DMS114 treated with DMSO at 0.1 percent for 48 hours (cell line): ENCODE measurements around the gene DDIT4.
A peak's percentile ranks its signal among the peaks of the same experiment; 100 is the strongest.
"Not testable (repeated sequence)": the region's sequence is repeated elsewhere in the genome, so short reads cannot be mapped to it uniquely, and the experiment has no call there.

Experiments used
- DNase-seq: peaks from one replicate; lab custom pipeline; 2025; ENCODE audit not compliant: unreplicated experiment; lab: John Stamatoyannopoulos, UW

DDIT4 gene

DNA sequence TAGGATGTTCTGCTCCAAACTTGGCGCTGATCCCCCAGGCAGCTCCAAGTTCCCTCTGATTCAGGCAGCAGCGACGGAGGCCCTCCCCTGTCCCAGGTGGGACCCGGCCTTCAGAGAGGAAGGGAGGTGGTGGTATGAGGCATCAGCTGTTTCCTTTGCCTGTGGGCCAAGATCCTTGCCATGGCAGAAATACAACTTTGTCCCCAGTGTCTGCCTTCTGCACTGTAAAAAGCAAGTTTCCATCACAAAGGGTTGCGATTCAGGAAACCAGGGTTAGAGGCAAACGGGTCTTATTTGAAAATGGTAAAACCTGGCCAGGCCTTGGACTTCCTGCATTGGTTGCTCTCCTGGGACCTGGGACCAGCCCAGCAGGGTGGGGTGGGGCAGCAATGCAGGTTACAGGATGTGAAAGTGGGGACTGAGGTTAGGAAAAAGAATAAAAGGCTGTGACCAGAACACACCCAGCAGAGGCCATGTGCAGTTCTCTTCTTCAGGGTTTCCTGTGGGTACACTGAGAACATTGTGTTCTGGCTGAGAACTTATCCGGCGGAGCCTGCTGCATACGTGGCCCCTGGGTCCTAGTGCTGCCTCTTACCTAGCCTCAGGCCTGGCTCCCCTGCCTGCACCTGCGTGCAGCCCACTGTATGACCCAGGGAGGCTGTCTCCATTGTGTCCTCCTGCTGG is 25.1 kb upstream of the DDIT4 start:
- no peak for DNase-seq

DNA sequence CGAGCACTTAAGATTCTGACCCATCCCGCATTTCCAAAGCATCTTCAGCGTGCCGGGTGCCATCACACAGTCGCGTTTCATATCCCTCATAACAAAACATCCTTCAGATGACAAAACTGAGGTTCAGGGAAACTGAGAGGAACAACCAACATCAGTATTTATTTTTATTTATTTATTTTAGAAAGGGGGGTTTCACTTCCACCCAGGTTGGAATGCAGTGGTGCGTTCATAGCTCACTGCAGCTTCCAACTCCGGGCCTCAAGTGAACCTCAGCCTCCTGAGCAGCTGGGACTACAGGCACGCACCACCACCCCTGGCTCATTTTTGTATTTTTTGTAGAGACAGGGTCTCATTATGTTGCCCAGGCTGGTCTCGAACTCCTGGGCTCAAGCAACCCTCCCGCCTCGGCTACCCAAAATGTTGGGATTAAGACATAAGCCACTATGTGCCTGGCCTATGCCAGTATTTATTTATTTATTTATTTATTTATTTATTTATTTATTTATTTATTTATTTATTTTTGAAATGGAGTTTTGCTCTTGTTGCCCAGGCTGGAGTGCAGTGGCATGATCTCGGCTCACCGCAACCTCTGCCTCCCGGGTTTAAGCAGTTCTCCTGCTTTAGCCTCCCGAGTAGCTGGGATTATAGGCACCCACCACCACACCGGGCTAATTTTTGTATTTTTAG is 24.4 kb upstream of the DDIT4 start:
- not testable (repeated sequence) for DNase-seq

DNA sequence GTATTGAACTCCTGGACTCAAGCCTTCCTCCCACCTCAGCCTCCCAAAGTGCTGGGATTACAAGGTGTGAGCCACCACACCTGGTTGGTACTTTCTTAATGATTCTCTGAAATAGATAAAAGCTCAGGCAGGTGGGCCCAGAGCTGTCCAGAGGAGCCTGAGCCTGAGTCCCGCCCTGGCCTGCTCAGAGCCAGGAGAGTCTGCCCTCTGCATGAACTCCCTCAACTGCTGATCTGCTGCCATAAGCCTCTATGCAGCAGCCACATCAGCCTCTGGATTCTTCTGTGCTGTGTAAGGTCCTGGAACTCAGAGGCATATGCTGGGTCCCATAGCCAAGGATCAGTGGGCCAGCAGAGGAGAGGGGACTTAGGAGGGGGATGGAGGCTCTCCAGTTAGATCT is 23.1 kb upstream of the DDIT4 start:
- DNase-seq: no peak

DNA sequence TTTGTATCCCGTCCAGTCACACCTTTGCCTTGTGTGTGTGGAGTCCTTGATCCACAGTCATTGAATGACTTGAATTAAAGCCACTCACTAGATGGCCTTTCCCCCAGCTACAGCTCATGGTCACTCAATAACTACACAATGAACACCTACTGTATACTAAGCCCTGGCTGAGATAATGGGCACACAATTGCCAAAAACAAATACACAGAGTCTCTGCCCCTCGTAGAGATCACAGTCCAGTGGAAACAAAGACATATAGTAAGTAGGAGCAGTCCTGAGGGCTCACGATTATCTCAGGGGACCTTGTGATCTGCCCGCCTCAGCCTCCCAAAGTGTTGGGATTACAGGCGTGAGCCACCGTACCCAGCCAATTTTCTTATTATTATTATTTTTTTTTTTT is 22.1 kb upstream of the DDIT4 start:
- DNase-seq: no peak

DNA sequence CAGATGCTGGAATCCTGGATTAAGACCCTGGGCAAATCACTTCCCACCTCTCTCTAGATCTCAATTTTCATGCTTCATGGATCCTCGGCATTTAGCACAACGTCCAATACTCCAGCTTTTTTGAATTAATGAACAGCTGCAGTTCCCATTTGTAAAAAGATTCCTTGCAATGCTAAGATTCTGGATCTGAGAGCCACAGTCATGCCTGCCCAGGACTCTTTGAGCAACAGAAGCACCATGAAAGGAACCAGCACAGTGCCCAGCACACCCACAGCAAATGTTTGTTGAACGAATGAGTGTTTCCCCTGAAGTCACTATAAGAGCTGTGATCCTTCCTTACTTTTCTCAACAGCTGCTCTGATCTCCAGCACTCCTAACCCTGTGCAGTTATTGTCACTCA is 20.8 kb upstream of the DDIT4 start:
- no peak for DNase-seq

DNA sequence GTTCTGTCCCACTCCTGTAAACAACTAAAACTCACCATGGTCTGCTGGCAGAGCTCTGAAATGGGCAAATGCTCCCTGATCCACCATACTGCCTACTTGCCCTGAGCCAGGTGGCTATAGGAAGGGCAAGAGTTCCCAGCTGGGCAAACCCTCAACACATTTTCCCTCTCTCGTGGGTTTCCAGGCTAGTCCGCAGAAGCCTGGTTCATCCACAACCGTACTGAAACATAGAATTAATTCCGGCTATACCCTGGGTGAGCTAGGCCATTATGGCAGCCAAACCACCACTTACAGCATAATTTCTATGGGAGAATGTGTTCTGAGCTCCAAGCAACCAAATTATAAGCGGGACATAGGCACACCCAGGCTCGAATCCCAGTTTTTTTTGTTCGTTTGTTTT is 20.1 kb upstream of the DDIT4 start:
- no peak for DNase-seq

DNA sequence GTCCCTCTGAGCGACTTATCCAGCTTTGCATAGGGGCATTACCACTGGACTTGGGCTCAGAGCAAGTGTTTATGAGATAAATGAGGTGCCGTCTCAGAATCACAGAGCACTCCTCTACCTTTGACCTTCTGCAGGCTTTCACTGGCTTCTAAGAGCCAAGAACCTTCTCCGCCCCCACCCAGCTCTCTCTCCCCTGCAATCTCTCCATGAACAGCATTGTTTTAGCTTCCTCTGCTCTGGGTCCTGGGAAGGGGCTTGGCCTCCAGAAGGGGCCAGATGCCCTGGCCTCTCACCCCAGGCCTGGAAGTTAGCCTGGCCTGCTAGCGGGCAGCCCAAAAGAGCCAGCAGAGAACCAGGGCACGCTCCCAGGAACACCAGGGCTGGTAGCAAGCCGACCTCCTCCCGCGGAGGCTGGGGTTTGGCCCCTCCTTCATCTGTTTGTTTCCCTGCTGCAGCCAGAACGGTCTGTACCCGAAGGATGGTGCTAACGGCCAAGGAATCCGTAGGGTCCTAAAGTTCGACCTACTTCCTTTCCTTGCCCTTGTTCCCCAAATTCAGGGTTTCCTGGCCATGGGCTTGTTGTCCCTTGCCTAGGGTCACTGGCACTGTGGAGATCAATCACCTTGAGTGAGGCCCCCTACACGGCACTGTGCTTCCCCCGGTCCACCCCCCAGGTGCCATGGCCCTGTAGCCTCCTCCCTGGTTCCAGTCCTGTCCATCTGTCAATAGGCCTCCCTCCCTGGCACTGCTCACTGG is 18.7 kb upstream of the DDIT4 start:
- peak; percentile 41 for DNase-seq

DNA sequence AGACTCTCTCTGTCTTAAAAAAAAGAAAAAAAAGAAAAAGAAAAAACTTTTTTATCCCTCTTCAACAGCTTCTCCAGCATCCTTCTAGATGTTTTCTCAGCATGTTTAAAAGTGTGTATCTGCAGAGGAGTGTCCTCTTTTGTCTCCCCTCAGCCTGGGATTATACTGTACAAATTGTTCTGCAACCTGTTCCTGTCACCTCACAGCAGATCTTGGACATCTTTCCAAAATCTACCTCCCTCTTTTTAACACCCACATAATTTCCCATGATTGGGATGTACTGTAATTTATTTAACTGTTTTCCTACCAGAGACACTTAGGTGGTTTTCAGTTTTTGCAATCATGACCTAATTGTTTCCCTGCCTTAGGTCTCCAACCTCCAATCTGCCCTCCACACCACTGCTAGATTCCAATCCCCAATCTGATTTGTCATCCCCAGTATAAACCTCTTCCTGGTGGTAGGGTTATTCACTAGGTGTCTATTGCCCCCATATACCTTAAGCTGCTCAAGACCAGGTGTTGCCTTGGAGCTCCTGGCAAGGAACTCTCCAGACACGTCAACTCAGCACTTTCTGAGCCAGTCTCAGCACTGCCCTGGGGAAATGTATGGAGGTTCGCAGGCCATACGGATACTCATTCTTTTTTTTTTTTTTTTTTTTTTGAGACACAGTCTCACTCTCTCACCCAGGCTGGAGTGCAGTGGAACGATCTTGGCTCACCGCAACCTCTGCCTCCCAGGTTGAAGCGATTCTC is 17.6 kb upstream of the DDIT4 start:
- DNase-seq: no peak

DNA sequence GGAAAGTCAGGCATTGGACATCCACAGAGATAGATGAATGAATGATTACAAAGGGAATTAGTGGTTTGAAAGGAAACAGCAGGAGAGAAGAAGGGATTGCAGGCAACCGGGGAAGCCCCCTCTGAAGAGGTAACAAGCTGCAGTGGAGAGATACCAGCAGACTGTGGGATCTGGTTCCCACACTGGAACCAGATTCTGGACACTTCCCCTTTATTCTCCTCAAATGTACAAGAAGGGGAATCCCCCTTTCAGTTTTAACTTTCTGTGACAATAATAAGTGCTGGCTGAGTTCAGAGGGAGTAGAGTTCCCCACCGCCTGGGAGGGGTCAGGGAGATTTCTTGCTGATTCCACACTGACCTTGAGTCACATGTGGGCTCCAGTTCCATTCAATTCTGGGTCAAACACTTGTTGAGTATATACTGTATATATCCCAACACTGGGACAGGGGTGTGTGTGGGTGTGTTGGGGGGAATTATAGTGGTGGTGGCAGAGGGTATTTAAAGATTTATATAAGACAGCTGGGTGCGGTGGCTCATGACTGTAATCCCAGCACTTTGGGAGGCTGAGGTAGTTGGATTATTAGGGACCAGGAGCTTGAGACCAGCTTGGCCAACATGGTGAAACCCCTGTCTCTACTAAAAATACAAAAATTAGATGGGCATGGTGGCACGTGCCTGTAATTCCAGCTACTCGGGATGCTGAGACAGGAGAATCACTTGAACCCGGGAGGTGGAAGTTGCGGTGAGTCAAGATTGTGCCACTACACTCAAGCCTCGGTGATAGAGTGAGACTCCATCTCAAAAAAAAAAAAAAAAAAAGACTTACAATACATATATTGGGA is 16.5 kb upstream of the DDIT4 start:
- no peak for DNase-seq

DNA sequence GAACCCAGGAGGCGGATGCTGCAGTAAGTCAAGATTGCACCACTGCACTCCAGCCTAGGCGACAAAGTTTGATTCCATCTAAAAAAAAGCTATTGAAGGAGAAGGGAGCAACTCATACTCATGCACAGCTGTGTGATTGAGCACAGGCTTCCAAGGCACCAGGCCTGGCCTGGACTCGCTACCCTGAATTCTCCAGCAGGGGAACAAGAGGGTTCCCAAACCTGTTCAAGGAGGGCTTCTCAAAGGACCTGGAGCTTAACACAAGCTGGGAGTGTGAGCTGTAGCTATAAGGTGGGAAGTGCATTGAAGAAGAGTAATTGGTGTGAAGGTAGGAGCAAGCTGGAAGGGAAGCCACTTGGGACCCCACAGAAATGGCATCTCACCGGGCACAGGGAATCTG is 15.1 kb upstream of the DDIT4 start:
- no peak for DNase-seq

DNA sequence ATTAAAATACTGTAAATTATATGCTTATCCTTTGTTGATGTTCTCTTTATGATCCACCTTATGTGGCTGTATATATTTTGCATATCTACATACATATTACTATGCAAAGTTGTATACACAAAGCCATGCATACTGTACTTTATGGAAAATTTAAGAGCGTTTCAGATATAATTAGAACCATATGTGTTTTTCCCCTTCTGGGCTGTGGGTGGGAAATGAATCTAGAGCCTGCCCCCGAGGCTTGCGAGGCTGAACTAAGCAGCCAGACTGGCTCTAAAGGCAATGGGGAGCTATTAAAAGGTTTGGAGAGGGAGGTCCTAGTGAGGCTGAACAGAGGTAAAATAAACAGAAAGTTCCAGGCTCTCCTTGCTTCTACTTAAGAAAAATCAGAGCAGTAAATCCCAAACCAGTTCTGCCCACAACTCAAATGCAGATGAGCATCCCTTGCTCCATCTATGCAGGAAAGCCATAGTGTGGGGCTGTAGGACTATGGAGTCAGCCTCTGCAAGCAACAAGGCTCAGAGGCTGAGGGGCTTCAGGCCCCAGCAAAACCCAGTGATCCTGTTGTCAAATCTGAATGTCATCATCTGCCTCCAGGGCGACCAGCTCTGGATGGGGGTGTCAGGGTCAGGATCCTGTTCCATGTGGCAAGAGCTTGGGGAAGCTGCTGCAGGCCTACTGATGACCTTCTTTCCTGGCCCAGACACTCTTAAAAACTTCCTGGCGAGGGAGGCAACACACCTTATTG is 14.1 kb upstream of the DDIT4 start:
- no peak for DNase-seq

DNA sequence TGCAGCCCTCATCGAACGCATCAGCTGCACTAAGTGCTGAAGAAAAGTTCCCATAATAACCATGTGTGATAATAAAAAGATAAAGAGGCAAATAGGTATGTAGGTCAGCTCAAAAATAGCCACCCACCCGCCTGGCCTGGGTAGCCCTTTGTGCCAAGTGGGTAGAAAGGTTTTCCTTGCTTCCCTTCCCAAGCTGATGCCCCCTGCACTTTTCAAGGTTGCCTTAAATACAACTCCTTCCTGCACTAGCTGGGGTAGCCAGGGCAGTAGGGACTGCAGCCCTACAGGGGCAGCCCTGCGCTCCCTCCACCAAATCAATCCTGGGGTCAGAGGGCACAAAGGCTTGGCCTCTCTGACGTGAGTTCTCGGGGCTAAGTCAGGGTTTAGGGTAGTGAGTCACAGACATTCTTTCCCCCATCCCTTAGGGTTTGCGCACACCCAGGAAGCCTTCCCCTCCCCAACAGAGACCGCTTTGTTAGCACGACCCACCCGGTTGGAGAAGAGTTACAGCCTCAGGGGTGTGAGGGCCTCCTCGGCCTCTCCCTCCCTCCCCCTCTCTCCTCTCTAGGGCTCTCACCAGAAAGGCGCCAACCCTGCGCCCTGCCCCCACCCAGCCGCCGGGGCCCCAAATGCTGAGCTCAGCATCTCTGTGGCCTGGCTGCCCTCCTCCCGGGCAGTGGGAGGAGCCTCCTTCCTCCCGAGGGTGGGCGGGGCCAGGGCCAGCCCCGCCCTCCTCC is 13.3 kb upstream of the DDIT4 start:
- DNase-seq: peak; percentile 54

DNA sequence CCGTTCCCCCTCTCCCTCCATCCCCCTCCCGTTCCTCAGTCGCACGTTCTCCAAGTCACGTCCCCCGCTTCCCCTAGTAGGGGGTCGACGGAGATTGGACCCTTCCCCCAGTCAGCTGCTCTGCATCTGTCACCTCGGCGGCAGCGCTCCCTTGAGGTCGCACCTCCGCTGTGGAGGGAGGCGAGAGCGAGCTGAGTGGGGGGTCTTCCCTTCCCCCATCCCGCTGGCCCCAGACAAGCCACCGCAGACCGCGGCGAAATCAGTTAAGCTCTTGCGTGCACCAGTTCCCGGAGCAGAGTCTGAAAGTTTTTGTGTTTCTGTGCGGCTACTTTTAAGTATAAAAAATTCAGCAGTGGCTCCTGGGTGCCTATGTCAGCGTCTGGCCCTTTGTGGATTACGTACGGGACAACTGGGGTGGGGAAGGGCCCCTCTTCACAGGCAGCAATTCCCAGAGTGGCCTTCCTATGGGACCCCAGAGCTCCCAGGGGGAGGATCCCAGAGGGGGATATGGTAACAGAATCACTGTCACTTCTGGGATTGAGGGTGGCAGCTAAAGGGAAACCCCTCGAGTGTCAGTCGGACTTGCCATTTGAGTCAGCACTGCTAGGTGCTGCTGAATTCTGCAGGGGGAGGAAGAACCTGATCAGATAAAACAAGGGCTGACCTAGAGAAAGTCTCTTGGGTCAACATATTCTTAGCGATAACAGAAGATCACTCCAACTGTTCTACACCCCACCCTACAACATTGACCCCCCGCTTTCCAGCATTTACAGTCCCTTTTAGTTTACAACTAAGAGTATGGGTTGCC is 12.5 kb upstream of the DDIT4 start:
- no peak for DNase-seq

DNA sequence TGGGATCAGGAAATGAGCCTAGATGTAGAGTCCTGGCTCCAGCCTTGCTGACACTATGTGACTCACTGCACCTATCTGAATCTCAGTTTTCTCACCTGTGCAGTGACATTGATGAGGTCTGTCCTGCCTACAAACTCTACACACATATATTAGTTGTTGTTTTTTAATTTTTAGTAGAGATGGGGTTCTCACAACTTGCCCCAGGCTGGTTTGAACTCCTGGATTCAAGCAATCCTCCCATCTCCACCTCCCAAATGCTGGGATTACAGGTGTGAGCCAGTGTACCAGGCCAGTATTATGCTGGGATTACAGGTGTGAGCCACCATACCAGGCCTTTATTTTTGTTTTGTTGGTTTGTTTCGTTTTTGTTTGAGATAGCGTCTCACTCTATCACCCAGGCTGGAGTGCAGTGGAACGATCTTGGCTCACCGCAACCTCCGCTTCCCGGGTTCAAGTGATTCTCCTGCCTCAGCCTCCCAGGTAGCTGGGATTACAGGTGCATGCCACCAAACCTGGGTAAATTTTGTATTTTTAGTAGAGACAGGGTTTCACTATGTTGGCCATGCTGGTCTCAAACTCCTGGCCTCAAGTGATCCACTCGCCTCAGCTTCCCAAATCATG is 11.8 kb upstream of the DDIT4 start:
- DNase-seq: no peak

DNA sequence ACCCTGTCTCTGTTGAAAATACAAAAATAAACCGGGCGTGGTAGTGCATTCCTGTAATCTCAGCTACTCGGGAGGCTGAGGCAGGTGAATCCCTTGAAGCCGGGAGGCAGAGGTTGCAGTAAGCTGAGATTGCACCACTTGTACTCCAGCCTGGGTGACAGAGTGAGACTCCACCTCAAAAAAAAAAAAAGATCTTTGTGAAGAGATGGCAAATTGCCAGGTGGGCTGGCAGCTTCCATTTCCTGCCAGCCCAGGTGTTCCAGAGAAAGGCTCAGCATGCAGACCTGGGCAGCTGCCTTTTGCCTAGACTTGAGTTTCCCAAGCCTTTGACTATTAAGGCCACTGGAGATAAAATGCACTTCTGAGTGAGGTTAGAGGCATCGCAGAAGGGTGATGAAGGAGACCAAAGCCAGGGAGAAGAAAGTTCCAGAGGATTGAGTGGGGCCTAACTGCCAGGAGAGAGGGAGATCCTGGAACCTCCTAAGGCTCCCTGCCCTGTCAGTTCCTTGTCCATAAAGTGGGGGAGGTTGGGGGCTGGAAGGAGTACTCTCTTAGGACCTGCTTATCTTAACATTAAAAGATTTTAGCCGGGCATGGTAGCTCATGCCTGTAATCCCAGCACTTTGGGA is 10.0 kb upstream of the DDIT4 start:
- no peak for DNase-seq

DNA sequence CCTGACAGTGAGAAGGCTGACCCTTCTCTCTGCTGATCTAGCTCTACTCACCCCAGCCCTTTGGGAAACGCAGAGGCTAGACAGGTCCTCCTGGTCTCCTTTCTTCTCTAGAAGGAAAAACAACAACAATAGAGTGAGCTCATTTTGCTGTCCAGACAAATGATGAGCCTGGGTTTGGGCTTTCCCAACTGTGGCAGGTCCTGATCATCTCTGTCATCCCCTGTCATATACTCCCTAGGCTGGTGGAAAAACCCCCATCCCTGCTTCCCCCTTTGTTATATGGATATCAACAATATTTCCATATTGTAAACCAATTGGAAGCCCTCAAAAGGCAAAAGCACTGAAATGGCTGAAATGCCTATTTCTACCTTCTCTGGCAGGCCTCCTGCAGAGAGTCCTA is 9.2 kb upstream of the DDIT4 start:
- no peak for DNase-seq

DNA sequence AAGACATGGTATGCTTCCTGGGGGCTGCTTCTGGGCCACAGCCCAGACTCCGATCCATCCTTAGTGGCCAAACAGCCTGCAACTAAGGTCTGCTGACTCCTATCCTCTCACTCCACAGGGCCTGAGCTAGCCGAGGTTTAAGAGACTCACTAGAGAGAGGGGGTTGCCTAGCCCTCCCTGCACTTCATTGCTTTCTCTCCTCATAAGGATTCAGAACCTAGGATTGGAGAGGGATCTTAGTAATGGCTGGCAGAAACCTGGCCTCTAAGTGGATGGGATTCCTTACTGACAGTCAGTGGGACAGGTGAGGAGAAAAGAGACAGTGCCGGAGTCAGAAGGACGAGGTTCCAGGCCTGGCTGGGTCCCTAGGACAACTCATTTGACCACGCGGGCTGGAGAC is 8.2 kb upstream of the DDIT4 start:
- no peak for DNase-seq
